ENCODE results near the gene TYROBP.
"Not testable (repeated sequence)": the region's sequence is repeated elsewhere in the genome, so short reads cannot be mapped to it uniquely, and the experiment has no call there.

Gene TYROBP

DNA sequence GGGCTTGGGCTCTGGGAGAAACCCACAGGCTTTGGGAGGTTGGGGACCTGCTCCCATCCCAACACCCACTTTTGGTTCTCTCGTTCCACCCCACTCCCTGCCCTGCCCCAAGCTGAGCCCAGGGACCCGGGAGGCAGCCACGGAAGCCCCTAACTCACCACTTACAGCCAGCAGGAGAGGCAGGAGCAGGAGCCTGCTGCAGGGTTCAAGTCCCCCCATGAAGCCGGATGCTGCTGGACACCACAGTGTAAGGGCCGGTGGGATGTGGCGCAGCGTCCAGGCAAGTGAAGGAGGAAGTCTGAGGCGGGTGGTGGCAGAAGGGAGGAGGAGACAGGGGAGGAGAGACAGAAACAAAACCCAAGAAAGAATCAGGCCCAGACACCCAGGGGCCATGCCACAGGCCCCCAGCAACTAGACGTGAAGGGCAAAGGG is at the start of gene TYROBP:
TYROBP (minus strand) TSS at position 286 of the 432 bp plus-strand sequence; CDS start at position 219, 67 bp downstream.
- no peak for DNase-seq

DNA sequence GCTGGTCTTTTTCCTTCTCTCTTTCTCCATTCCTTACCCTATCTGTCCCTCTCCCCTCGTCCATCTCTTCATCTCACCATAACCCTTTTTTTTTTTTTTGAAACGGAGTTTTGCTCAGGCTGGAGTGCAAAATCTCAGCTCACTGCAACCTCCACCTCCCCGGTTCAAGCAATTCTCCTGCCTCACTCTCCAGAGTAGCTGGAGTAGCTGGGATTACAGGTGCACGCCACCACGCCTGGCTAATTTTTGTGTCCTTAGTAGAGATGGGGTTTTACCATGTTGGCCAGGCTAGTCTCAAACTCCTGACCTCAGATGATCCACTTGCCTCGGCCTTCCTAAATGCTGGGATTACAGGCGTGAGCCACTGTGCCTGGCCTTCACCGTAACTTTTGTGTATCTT is 49.3 kb upstream of the TYROBP start:
- not testable (repeated sequence) for DNase-seq

DNA sequence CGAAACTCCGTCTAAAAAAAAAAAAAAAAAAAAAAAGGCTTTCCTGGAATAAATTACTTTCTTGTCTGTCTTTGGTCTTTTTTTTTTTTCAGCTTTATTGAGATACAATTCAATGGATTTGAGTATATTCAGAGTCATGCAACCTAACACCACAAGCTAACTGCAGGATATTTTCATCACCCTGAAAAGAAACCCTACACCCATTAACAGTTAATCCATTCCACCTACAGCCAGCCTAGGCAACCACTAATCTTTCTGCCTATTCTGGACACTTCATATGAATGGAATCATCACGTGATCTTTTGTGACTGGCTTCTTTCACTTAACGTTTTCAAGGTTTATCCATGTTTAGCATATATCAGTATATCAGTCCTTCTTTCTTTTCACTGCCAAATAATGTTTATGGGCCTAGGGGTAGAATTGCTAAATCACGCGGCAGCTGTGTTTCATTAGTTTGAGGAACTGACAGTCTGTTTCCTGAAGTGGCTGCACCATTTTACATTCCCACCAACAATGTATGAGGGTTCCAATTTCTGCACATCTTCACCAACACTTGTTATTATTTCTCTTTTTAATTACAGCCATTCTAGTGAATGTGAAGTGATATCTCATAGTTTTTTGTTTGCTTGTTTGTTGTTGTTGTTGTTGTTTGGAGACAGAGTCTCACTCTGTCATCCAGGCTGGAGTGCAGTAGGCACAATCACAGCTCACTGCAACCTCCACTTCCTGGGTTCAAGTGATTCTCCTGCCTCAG is 48.0 kb upstream of the TYROBP start:
- no peak for DNase-seq

DNA sequence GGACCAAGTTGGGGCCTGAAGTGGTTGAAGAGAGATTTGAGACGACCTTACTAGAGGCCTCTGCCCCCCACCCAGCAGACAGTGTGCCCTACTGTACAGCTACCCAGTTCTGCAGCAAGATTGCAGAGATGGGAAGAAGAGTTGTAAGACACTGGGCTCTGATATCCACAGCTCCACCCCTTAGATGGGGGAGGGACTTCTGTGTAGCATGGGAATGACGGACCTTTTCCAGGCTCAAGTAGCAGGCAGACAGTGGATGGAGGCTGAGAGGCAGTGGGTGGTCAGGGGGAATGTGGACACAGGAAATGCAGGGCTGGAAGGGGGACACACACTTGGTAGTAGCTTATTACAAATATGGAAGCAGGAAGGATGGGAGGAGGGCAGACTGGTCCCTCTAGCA is 41.0 kb upstream of the TYROBP start:
- DNase-seq = no peak

DNA sequence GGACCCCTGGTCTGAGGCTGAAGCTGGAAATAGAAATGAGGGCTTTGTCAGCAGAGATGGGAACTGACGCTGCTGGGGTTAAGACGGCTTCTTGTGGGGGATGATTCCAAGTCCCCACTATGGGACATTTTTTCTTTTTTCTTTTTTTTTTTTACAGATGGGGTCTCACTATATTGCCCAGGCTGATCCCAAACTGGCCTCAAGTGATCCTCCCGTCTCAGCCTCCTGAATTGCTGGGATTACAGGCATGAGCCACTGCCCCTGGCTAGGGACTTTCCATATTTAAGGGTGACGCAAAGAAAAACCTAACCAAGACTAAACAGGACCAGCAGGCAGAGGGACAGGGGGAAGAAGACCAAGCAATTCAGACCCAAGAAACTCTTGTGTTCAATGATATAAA is 38.1 kb upstream of the TYROBP start:
- DNase-seq = no peak

DNA sequence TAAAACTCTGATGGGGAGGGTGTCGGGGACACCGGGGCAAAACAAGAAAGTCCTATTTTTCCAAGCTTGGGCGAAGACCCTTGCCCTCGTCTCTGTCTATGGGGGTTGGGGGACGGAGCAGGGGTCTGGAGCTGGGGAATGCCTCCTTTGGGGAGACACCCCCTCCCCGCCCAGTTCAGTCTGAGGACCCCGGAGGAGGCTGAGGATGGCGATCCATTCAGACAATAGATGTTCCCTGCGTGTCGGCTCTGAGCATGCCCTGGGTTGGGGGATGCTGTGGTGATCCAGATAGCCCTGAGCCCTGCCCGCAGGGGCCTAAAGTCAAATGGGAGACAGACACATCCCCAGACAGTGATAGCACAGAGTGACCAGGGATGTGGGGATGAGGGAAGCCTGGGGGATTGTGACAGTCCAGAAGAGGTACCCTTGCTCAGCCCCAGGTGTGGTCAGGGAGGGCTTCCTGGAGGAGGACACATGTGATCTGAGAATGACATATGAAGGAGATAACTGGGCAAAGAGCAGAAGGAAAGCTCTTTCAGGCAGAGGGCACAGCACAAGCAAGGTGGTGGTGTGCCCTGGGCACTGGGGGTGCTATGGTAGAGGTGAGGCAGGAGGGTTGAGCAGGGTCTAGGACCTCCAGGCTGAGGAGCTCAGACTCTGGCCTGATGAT is 37.2 kb upstream of the TYROBP start:
- no peak for DNase-seq

DNA sequence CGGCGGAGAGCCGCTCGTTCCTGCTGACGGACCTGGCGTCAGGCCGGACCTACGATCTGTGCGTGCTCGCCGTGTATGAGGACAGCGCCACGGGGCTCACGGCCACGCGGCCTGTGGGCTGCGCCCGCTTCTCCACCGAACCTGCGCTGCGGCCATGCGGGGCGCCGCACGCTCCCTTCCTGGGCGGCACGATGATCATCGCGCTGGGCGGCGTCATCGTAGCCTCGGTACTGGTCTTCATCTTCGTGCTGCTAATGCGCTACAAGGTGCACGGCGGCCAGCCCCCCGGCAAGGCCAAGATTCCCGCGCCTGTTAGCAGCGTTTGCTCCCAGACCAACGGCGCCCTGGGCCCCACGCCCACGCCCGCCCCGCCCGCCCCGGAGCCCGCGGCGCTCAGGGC is 36.5 kb upstream of the TYROBP start:
- DNase-seq = no peak

DNA sequence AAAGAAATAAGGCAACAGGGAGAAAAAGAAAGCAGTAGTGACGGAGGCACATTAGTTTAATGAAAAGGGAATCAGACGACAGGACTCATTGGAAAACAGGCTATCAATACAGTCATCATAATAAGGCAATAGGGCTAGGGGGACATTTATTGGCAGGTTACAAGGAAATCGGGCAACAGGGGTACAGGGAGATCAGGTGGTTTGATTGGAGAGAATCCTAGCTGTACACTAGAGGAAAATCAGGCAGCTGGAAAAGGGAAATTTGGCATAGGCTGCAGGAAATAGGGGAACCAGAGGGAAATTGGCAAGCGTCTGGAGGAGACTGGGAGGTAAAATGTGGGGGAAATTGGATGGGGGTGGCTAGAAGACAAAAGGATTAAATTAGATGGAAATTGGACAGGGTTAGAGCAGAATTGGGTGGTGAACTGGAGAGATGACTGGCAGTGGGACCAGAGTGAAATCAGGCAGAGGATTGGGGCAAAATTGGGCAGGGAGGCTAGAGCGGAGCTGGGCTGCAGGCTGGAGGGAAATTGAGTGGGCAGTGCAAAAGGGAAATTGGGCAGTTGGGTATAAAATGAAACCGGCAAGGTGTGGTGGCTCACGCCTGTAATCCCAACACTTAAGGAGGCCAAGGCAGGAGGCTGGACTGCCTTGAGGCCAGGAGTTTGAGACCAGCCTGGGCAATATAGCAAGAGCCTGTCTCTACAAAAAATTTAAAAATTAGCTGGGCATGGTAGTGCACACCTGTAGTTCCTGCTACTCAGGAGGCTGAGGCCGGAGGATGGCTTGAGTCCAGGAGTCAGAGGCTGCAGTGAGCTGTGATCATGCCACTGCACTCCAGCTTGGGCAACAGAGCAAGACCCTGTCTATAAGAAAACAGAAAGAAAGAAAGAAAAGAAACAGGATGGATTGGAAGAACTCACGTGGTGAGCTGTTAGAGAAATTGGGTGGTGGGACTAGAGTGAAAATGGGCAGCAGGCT is 35.5 kb upstream of the TYROBP start:
- no peak for DNase-seq

DNA sequence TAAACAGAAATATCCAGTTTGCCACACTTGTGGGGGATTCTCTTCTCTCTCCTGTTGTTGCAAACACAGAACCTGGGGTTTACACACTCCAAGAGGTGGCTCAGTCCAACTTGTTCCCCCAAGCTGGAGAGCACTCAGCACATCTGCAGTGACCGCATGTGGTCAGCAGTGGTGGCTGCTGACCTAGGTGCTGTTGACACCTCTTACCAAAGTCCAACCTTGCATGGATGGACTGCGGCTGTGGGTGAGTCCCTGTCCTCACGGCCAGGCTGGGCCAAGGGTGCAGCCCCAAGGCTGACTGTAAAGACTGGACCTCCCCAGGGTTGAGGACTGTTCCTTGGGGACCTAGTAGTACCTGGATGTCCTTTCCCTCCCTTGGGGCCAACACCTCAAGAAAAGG is 34.1 kb upstream of the TYROBP start:
- no peak for DNase-seq

DNA sequence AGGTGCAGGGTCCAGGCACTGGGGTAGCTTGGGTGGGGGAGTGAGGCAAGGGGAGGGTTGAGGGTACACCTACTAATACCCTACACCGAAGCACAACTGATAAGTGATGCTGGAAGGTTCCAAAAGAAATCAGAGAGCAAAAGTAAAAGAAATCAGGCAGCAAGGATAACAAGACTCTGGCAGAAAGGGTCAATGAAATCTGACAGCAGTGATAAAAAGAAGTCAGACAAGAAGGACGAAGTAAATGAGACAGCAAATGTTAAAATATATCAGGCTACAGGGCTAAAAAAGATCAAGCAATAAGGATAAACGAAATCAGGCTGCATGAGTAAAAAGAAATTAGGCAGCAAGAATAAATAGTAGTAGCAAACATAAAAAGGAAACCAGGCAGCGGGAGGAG is 32.7 kb upstream of the TYROBP start:
- no peak for DNase-seq

DNA sequence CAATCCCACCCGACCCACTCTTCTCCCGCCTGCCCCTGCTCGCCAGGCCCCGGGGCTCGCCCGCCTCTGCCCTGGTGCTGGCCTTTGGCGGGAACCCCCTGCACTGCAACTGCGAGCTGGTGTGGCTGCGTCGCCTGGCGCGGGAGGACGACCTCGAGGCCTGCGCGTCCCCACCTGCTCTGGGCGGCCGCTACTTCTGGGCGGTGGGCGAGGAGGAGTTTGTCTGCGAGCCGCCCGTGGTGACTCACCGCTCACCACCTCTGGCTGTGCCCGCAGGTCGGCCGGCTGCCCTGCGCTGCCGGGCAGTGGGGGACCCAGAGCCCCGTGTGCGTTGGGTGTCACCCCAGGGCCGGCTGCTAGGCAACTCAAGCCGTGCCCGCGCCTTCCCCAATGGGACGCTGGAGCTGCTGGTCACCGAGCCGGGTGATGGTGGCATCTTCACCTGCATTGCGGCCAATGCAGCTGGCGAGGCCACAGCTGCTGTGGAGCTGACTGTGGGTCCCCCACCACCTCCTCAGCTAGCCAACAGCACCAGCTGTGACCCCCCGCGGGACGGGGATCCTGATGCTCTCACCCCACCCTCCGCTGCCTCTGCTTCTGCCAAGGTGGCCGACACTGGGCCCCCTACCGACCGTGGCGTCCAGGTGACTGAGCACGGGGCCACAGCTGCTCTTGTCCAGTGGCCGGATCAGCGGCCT is 32.1 kb upstream of the TYROBP start:
- DNase-seq = no peak

DNA sequence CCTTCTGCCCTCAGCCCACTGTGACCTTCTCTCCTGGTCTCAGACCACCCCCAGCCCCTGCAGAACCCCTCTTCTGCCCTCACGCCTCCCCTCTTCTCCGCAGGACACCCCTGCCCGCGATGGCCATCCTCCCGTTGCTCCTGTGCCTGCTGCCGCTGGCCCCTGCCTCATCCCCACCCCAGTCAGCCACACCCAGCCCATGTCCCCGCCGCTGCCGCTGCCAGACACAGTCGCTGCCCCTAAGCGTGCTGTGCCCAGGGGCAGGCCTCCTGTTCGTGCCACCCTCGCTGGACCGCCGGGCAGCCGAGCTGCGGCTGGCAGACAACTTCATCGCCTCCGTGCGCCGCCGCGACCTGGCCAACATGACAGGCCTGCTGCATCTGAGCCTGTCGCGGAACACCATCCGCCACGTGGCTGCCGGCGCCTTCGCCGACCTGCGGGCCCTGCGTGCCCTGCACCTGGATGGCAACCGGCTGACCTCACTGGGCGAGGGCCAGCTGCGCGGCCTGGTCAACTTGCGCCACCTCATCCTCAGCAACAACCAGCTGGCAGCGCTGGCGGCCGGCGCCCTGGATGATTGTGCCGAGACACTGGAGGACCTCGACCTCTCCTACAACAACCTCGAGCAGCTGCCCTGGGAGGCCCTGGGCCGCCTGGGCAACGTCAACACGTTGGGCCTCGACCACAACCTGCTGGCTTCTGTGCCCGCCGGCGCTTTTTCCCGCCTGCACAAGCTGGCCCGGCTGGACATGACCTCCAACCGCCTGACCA is 31.4 kb upstream of the TYROBP start:
- no peak for DNase-seq

DNA sequence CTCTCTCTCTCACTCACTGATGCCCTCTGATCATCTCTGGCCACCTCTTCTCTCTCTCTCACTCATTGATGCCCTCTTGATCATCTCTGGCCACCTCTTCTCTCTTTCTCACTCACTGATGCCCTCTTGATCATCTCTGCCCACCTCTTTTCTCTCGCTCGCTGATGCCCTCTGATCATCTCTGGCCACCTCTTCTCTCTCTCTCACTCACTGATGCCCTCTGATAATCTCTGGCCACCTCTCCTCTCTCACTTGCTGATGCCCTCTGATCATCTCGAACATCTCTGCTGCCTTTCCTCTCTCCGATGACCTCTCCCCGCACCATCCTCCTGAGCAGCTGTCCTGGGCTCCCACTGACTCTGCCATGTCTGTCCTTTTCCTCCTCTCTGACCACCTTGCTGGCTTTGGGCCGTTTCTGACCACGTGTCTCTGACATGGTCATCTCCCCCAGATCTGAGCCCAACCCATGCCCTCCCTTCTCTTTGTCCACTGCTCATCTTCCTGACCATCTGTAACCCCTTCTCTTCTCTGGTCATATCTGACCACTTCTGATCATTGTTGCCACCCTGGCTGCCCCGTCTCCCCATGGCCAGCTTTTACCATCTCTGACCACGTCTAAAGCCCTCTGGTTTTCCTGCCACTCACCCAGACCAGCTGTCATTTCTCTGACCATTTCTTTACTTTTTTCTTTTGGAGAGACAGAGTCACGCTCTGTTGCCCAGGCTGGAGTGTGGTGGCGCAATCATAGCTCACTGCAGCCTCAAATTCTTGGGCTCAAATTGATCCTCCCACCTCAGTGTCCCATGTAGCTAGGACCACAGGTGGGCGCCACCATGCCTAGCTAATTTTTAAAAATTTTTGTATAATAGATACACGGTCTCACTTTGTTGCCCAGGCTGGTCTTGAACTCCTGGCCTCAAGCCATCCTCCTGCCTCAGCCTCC is 30.5 kb upstream of the TYROBP start:
- no peak for DNase-seq

DNA sequence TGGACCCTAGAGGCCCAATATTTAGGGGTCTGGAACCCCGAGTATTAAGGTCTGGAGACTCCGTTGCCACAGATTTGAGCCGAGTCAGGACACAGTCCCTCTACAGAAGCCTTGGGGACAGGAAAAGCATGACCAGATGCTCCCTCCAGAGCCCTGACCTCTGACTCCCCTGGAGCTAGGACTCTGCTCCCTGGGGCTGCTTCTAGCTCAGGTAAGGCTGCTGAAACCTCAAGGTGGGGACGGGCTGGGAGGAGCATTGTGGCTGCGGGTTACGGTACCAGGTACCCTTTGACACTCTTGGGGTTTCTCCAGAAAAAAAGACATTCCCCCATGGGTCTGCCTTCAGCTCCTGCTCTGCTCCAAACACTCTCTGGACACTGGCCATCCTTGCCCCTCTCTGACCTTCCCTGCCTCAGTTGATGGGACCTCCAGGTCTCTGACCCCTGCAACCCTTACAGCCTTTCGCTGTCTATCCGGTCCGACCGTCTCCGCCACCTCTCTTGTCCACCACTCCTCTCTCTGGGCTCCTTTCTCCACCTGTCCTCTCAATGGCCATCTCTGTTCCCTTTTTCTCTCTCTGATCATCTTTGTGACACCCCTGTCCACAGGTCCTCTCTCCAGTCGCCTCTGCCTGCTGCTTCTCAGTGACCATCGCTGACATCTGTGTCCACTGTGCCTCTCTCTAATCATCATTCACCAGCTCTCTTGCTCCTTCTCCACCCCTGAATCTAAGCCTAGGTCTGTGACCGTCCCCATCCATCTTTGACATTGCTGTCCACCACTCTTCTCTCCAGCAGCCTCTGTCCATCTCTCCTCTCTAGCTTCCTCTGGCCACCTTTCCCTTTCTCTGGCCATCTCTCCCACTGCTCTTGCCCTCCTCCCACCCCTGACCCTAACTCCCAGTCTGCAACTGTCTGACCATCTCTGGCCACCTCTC is 29.5 kb upstream of the TYROBP start:
- no peak for DNase-seq

DNA sequence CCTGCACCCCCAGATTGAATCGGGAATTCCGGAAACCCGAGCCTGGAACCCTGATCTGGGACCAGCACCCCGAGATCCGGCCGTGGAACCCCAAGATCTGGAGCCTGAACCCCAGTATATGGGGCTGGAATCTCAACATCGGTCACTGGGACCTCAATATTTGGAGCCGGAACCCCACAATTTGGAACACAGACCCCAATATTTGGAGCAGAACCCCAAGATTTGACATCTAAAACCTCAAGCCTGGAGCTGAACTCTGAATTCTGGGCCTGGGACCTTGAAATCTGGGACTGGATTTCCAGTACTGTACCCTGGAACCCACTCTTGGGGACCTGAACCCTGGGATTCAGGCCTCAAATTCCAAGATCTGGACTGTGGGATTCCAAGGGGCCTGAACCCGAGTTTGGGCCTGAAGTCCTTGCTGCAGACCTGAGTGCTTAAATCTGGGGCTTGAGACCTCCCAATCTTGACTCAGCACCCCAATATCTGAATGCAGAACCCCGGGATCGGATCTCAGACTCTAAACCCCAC is 28.7 kb upstream of the TYROBP start:
- DNase-seq = no peak

DNA sequence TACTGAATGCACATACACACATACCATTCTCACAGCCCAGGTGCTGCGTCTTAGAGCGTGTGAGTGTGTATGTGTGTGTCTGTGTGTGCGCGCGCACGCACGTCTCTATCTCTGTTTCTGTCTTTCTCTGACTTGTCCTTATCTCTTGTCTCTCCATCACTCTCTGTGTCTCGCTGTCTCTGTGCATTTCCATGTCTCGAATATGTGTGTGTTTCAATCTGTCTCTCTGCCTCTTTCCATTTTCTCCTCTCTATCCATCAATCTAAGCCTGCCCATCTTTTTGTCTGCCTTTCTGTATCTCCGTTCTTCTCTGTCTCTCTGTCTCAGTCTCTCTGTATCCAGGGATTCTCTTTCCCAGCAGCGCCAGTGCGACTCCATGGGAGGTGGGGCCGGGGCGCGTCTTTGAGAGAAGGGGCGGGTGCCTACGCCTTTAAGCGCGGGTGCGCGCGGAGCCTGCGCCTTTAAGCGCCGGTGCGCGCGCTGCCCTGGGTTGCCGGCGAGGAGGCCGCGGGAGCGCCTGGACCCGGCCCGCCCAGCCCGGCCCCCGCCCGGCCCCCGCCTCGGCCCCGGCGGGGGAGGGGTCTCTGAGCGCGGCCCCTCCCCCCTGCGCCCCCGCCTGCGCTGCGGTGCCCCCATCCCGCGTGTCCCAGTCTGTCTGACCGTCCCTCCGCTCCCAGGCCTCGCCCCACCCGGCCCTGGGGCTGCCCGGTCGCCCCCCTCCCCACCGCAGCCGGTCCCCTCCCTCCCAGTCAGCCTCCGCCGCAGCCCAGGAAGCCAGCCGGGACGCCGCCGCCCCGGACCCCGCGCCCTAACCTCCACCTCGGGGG is 28.0 kb upstream of the TYROBP start, which contains the start of gene LRFN3:
LRFN3 (plus strand) TSS at position 464 of the 827 bp plus-strand sequence. CDS start 3,052 bp downstream, outside the sequence.
- DNase-seq = peak; percentile 74

DNA sequence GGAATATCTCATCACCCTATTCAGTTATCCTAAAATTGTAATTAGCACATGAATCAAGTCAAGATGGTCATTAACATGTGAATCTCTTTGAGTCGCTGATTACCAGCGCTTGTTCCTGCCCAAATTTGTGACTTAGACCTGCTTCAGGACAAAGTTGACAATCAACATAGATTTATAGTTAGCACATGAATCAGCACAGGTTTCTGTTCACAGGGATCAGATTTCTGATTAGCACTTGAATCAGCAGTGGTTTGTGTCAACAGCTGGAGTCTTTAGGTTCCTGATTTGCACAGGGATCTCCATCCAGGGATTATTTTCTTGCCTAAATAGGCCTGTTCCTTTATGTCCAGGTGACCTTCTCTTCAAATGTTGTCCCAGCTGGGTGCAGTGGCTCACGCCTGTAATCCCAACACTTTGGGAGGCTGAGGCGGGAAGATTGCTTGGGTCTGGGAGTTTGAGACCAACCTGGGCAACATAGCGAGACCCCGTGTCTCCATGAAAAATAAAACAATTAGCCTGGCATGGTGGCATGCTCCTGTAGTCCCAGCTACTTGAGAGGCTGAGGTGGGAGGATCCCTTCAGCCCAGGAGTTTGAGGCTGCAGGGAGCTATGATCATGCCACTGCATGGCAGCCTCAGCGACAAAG is 24.3 kb upstream of the TYROBP start:
- DNase-seq = no peak

DNA sequence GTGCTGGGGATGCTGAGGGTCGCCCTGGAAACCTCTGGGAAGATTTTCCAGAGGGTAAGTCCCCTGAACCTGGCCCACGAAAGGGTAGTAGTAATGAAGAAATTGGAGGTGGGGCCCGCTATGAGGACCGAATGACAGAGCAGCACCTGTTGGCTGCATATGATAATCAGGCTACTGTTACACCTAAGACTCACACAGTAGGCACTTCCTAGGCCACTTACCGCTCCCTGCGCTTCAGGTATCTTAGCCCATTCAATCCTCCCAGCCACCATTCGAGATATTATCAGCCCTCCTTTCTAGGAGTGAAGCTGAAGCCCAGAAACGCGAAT is 23.7 kb upstream of the TYROBP start:
- no peak for DNase-seq

All from NCI-H1105 (cell line).